ENCODE measurements around the gene FHL2.

DNA sequence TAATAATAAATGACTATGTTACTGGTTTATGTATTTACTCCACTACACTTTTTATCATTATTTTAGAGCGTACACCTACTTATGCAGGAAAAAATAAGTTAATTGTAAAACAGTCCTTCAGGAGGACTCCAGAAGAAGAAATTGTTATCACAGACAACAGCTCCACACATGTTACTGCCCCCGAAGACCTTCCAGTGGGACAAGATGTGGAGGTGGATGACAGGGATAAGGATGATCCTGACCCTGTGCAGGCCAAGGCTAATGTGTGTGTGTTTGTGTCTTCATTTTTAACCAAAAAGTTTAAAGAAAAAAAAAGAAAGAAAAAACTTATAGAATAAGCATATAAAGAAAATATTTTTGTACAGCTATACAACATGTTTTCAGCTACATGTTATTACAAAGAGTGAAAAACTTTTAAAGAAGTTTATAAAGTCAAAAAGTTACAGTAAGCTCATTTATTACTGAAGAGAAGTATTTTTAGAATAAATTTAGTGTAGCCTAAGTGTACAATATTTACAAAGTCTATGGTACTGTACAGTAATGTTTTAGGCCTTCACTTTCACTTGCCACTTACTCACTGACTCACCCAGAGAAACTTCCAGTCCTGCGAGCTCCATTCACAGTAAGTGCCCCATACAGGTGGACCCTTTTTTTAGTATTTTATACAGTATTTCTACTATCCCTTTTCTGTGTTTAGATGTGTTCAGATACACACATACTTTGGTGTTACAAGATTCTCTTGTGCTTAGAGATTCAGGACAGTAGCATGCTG lies 76.8 kb downstream of the FHL2 start:
- TF ChIP-seq ZC3H10 (CRISPR knock-in tag; IDR thresholded peaks at IDR 0.05), result no peak
- no peak for TF ChIP-seq ZNF8 (CRISPR knock-in tag; IDR thresholded peaks at IDR 0.05)
- no peak for TF ChIP-seq ZNF70 (CRISPR knock-in tag; IDR thresholded peaks at IDR 0.05)
